HCT116 (cell line): ENCODE measurements around the gene RBMS1. TPM values are rescaled to one million over a fixed set of nuclear protein-coding genes. Genes with fewer than 3 reads are reported as not detected.

ENCODE experiments used
- ATAC-seq: fragments of 200-7000 bp; cut with Tn5 transposase; 2 replicates; pipeline ENCODE4 v1.9.1; 2020; ENCODE audit warnings: mild to moderate bottlenecking, moderate library complexity
- BruUV-seq: library from RNA; stranded (reverse); fragments of 400-500 nt; replicated peaks from 2 replicates; lab custom pipeline; 2021; lab: Mats Ljungman, UMichigan
- CTCF ChIA-PET: fragments of 300-600 bp; sonication (Branson Sonifier 250); formaldehyde crosslinking; loops from one replicate; lab custom pipeline; 2021; ENCODE audit warnings: antibody characterized with exemption; lab: Charles Lee
- POLR2A ChIA-PET: fragments of 300-600, 350-600 bp; sonication (Branson Sonifier 250); formaldehyde crosslinking; loops from one replicate; lab custom pipeline; 2021; ENCODE audit warnings: antibody characterized with exemption; lab: Charles Lee
- RAD21 ChIA-PET, 2 experiments: fragments of 300-600 bp; sonication (Branson Sonifier 250); formaldehyde crosslinking; loops; one replicate each; lab custom pipeline; 2023; ENCODE audit warnings: low total read pairs in 2 of 2; ENCODE audit not compliant: uncharacterized antibody in 2 of 2, unreplicated experiment in 2 of 2, low non-redundant PET in 1 of 2; lab: Charles Lee
- DNase-seq: peaks from one replicate; pipeline ENCODE4 v3.0.0-alpha.2; 2010; ENCODE audit warnings: low read depth, low spot score
- H2AFZ ChIP-seq: fragments of 200-600 bp; shearing (Covaris generic), sonication (generic); 2 replicates; pipeline ENCODE4 v1.6.1; 2017; ENCODE audit warnings: low read depth, mixed run types, mixed read lengths, antibody characterized with exemption, low read length; ENCODE audit not compliant: poor library complexity, severe bottlenecking
- H3K27ac ChIP-seq: 2 replicates; pipeline ENCODE4 v1.5.1; 2012; ENCODE audit warnings: low read depth, low read length
- H3K27me3 ChIP-seq: fragments of 200-600 bp; sonication (generic); 2 replicates; pipeline ENCODE4 v1.6.1; 2016; ENCODE audit warnings: mixed run types, low read length, mixed read lengths; ENCODE audit not compliant: insufficient read depth
- H3K36me3 ChIP-seq, 2 experiments: fragments of 200-500 bp in 1 of 2; fragments of 200-600 bp in 1 of 2; sonication (Bioruptor generic) in 1 of 2; sonication (generic) in 1 of 2; 2 replicates each; pipeline versions ENCODE4 v1.5.1 to v1.6.1; 2014 to 2016; ENCODE audit warnings: low read length in 2 of 2, inconsistent platforms in 1 of 2, mixed read lengths in 1 of 2, mixed run types in 1 of 2; ENCODE audit not compliant: insufficient read depth in 2 of 2, control insufficient read depth in 1 of 2
- H3K4me1 ChIP-seq, 2 experiments: fragments of 200-600 bp in 1 of 2; sonication (generic) in 1 of 2; 2 replicates each; pipeline versions ENCODE4 v1.5.1 to v1.6.1; 2012 to 2017; ENCODE audit warnings: low read length in 2 of 2, inconsistent platforms in 1 of 2, mild to moderate bottlenecking in 1 of 2, mixed read lengths in 1 of 2, mixed run types in 1 of 2, moderate library complexity in 1 of 2; ENCODE audit not compliant: insufficient read depth in 2 of 2, control insufficient read depth in 1 of 2
- H3K4me2 ChIP-seq: fragments of 200-600 bp; sonication (generic); 2 replicates; pipeline ENCODE4 v1.6.1; 2017; ENCODE audit warnings: mixed run types, low read length, mixed read lengths
- H3K4me3 ChIP-seq, 2 experiments: fragments of 200-600 bp in 1 of 2; sonication (generic) in 1 of 2; replicated peaks in 1 of 2; 2 replicates each; pipeline ENCODE4 v1.5.1; 2011 to 2016; ENCODE audit warnings: low read length in 2 of 2, control low read depth in 1 of 2, low read depth in 1 of 2, mild to moderate bottlenecking in 1 of 2, mixed read lengths in 1 of 2, mixed run types in 1 of 2
- H3K79me2 ChIP-seq: fragments of 200-600 bp; sonication (generic); 2 replicates; pipeline ENCODE4 v1.6.1; 2017; ENCODE audit warnings: mild to moderate bottlenecking, mixed run types, low read length, moderate library complexity, mixed read lengths; ENCODE audit not compliant: insufficient read depth
- H3K9ac ChIP-seq: fragments of 200-600 bp; sonication (generic); 2 replicates; pipeline ENCODE4 v1.6.1; 2016; ENCODE audit warnings: low read length, mixed read lengths
- H3K9me2 ChIP-seq: fragments of 200-600 bp; sonication (generic), shearing (Covaris generic); 2 replicates; pipeline ENCODE4 v1.6.1; 2017; ENCODE audit warnings: mixed run types, mild to moderate bottlenecking, moderate library complexity; ENCODE audit not compliant: insufficient read depth
- H3K9me3 ChIP-seq, 2 experiments: fragments of 200-500 bp in 1 of 2; fragments of 200-600 bp in 1 of 2; sonication (Bioruptor generic) in 1 of 2; sonication (generic) in 1 of 2; 2 replicates each; pipeline ENCODE4 v1.6.1; 2014 to 2017; ENCODE audit warnings: low read length in 2 of 2, mixed read lengths in 2 of 2, inconsistent platforms in 1 of 2, low read depth in 1 of 2, mild to moderate bottlenecking in 1 of 2, mixed run types in 1 of 2, moderate library complexity in 1 of 2; ENCODE audit not compliant: control insufficient read depth in 1 of 2, insufficient read depth in 1 of 2
- H4K20me1 ChIP-seq: fragments of 200-600 bp; sonication (generic), shearing (Covaris generic); 2 replicates; pipeline ENCODE4 v1.6.1; 2017; ENCODE audit warnings: mixed run types, mild to moderate bottlenecking, moderate library complexity; ENCODE audit not compliant: insufficient read depth
- CTCF ChIP-seq, 3 experiments: fragments of 200-600 bp in 1 of 3; sonication (generic) in 1 of 3; IDR thresholded peaks in 2 of 3; conservative IDR thresholded peaks in 1 of 3; 2 replicates each; pipeline ENCODE4 v1.5.1; 2012 to 2017; ENCODE audit warnings: low read depth in 2 of 3, low read length in 2 of 3, antibody characterized with exemption in 1 of 3, borderline replicate concordance in 1 of 3, control low read depth in 1 of 3, mild to moderate bottlenecking in 1 of 3, mixed read lengths in 1 of 3, mixed run types in 1 of 3, moderate library complexity in 1 of 3; ENCODE audit not compliant: insufficient read depth in 1 of 3
- EGR1 ChIP-seq: IDR thresholded peaks from 2 replicates; pipeline ENCODE4 v1.6.1; 2012; ENCODE audit warnings: low read depth
- EZH2phosphoT487 ChIP-seq: fragments of 200-600 bp; IDR thresholded peaks from 2 replicates; pipeline ENCODE4 v1.6.1; 2018; ENCODE audit warnings: antibody characterized with exemption, borderline replicate concordance
- FOSL1 ChIP-seq: IDR thresholded peaks from 2 replicates; pipeline ENCODE4 v1.6.1; 2012; ENCODE audit warnings: low read depth
- POLR2A ChIP-seq: IDR thresholded peaks from 2 replicates; pipeline ENCODE4 v1.7.0; 2011; ENCODE audit warnings: borderline replicate concordance; ENCODE audit not compliant: insufficient read depth, insufficient read length; ENCODE audit errors: extremely low read depth
- POLR2AphosphoS5 ChIP-seq: IDR thresholded peaks from 2 replicates; pipeline ENCODE4 v1.6.1; 2011; ENCODE audit warnings: mild to moderate bottlenecking, low read depth, low read length, moderate library complexity
- SIN3A ChIP-seq: IDR thresholded peaks from 2 replicates; pipeline ENCODE4 v1.6.1; 2012; ENCODE audit warnings: low read depth
- YY1 ChIP-seq: IDR thresholded peaks from 2 replicates; pipeline ENCODE4 v1.6.1; 2011; ENCODE audit warnings: low read length, low read depth, moderate library complexity, mild to moderate bottlenecking; ENCODE audit not compliant: insufficient replicate concordance; ENCODE audit errors: extremely low read depth
- ZBTB33 ChIP-seq: IDR thresholded peaks from 2 replicates; pipeline ENCODE4 v1.6.1; 2011; ENCODE audit warnings: mild to moderate bottlenecking, low read length, moderate library complexity; ENCODE audit not compliant: insufficient replicate concordance; ENCODE audit errors: extremely low read depth
- intact Hi-C: fragments of 100-400 bp; cut with micrococcal nuclease; formaldehyde crosslinking; loops from 2 replicates; pipeline ENCODE4 v1.10.0; 2022
- total RNA-seq: library from RNA; stranded (reverse); gene quantifications from one replicate; pipeline ENCODE4 v1.2.1, GENCODE V29; 2021; ENCODE audit not compliant: unreplicated experiment

RBMS1 gene
- total RNA-seq, 1 experiment from 2014 or later: 17.6 TPM

- no peaks in the 10 kb centered on the region for H3K79me2 ChIP-seq
- H3K9ac ChIP-seq: no peak overlapping the region
- no peak overlapping the region for H3K4me3 ChIP-seq
- RAD21 ChIA-PET: no interaction called here
- H3K9me3 ChIP-seq: no peaks in the 10 kb centered on the region
- no peaks in the 10 kb centered on the region for H3K4me1 ChIP-seq
- TF ChIP-seq FOSL1 (no peak), EZH2phosphoT487 (no peak), EGR1 (no peak), CTCF (IDR thresholded peaks at IDR 0.05 in 2 of 3, conservative IDR thresholded peaks at IDR 0.05 in 1 of 3; ENCODE audit: borderline replicate concordance in 1 of 3, insufficient read depth in 1 of 3, low read depth in 2 of 3, low read length in 2 of 3) (no peak), POLR2A (no peak), SIN3A (no peak), ZBTB33 (no peak), YY1 (no peak), POLR2AphosphoS5 (no peak)
- TF ChIP-seq, all 23 proteins: peak for 0
- BruUV-seq: no TSS peak
- no peak overlapping the region for H2AFZ ChIP-seq
- no peak for DNase-seq
- ChIA-PET POLR2A (no interaction called here), CTCF (no interaction called here)
- H3K4me2 ChIP-seq: no peak overlapping the region
- intact Hi-C loops: no loop called here
- no peaks in the 10 kb centered on the region for H3K36me3 ChIP-seq
- H4K20me1 ChIP-seq: no peaks in the 10 kb centered on the region
- H3K27me3 ChIP-seq: no peaks in the 10 kb centered on the region
- H3K27ac ChIP-seq: no peak overlapping the region
- no peak for ATAC-seq
- no peaks in the 10 kb centered on the region for H3K9me2 ChIP-seq
These were observed 238.2 kb downstream of the RBMS1 start for GRCh38 chr2:160255408-160255807.
